Measurements from ENCODE around the gene GRAP2. TPM values are rescaled to one million over a fixed set of nuclear protein-coding genes. Genes with fewer than 3 reads are reported as not detected.

The GRAP2 gene
- total RNA-seq, 4 donors from 2014 or later: 0.76 to 11.1 (median 1.1) TPM

GRCh38 chr22:39924286-39924685 lies 23.4 kb downstream of the GRAP2 start:
- Histone ChIP-seq H3K4me1 (peaks cover 0 to 26% (median 12%) of the 10 kb centered on the region in 3 donors), H3K36me3 (no peaks in the 10 kb centered on the region), H3K27me3 (peaks cover 0 to 46% (median 0%) of the 10 kb centered on the region in 4 donors), H3K9me3 (no peaks in the 10 kb centered on the region), H3K27ac (no peak overlapping the region), H3K4me3 (no peak overlapping the region)
- WGBS, 2 donors: 93% methylated on average over 15 to 18 of the region's 18 CpGs
- intact Hi-C loops (cut with DNase I): no loop called here
- no peak for DNase-seq
- TF ChIP-seq POLR2A (IDR thresholded peaks at IDR 0.05) (no peak), CTCF (IDR thresholded peaks at IDR 0.05) (no peak)

- peaks cover 0 to 46% (median 0%) of the 10 kb centered on the region in 4 donors for H3K27me3 ChIP-seq
- WGBS, 2 donors: 63 to 92% methylated on average over 2 of the region's 2 CpGs
Measured at GRCh38 chr22:39925273-39925672, 24.4 kb downstream of the GRAP2 start.

GRCh38 chr22:39925909-39926679 lies 25.2 kb downstream of the GRAP2 start:
- H3K4me3 ChIP-seq: peak overlapping the region in 2 of 4 donors; percentile 19 to 23
- DNase-seq: no peak
- intact Hi-C loops (cut with DNase I): no loop called here
- peaks cover 0 to 46% (median 0%) of the 10 kb centered on the region in 4 donors for H3K27me3 ChIP-seq
- H3K9me3 ChIP-seq: no peaks in the 10 kb centered on the region
- WGBS, 2 donors: 69 to 78% methylated on average over 8 of the region's 8 CpGs
- no peaks in the 10 kb centered on the region for H3K36me3 ChIP-seq
- H3K27ac ChIP-seq: peak overlapping the region in 1 of 4 donors; percentile 34
- H3K4me1 ChIP-seq: peaks cover 0 to 20% (median 12%) of the 10 kb centered on the region in 3 donors
- no peak for TF ChIP-seq POLR2A (IDR thresholded peaks at IDR 0.05)
- TF ChIP-seq CTCF (IDR thresholded peaks at IDR 0.05): no peak

More at GRCh38 chr22:39925273-39925672, 24.4 kb downstream of the GRAP2 start:
- peaks cover 0 to 23% (median 12%) of the 10 kb centered on the region in 3 donors for H3K4me1 ChIP-seq
- DNase-seq: no peak
- no peaks in the 10 kb centered on the region for H3K36me3 ChIP-seq
- intact Hi-C loops (cut with DNase I): no loop called here
- TF ChIP-seq POLR2A (IDR thresholded peaks at IDR 0.05) (no peak), CTCF (IDR thresholded peaks at IDR 0.05) (no peak)
- H3K9me3 ChIP-seq: no peaks in the 10 kb centered on the region
- H3K4me3 ChIP-seq: no peak overlapping the region
- H3K27ac ChIP-seq: no peak overlapping the region

- peaks cover 0 to 20% (median 12%) of the 10 kb centered on the region in 3 donors for H3K4me1 ChIP-seq
Measured at GRCh38 chr22:39926753-39927152, 25.9 kb downstream of the GRAP2 start.

More at GRCh38 chr22:39926753-39927152, 25.9 kb downstream of the GRAP2 start:
- Histone ChIP-seq H3K9me3 (no peaks in the 10 kb centered on the region), H3K36me3 (no peaks in the 10 kb centered on the region), H3K4me3 (peak overlapping the region in 2 of 4 donors; percentile 19 to 23), H3K27ac (peak overlapping the region in 2 of 4 donors; percentile 34 to 48), H3K27me3 (peaks cover 0 to 50% (median 0%) of the 10 kb centered on the region in 4 donors)
- 70 to 73% methylated on average over 5 of the region's 5 CpGs for WGBS, 2 donors
- DNase-seq: no peak
- intact Hi-C loops (cut with DNase I): no loop called here
- no peak for TF ChIP-seq CTCF (IDR thresholded peaks at IDR 0.05)
